Neural progenitor cell (in vitro differentiated cells): ENCODE measurements around the gene KRT9.
"Not testable (repeated sequence)": the region's sequence is repeated elsewhere in the genome, so short reads cannot be mapped to it uniquely, and the experiment has no call there.

Experiments
- CTCF ChIP-seq: fragments of 200-600 bp; sonication (generic); IDR thresholded peaks from 2 replicates; pipeline ENCODE4 v1.5.1; 2017; ENCODE audit warnings: antibody characterized with exemption, mild to moderate bottlenecking
- EZH2 ChIP-seq: fragments of 200-600 bp; sonication (generic); IDR thresholded peaks from 2 replicates; pipeline ENCODE4 v1.6.1; 2017; ENCODE audit warnings: antibody characterized with exemption, mild to moderate bottlenecking, moderate library complexity
- EZH2phosphoT487 ChIP-seq: fragments of 200-600 bp; sonication (generic); IDR thresholded peaks from 2 replicates; pipeline ENCODE4 v1.6.1; 2017; ENCODE audit warnings: antibody characterized with exemption

GRCh38 chr17:41576740-41577139 lies 4.9 kb upstream of the KRT9 start:
- TF ChIP-seq EZH2phosphoT487, EZH2, CTCF: not testable (repeated sequence)
